Colonic mucosa (tissue), 4 donors: ENCODE data around the gene C2orf49. TPM values are rescaled to one million over a fixed set of nuclear protein-coding genes. Genes with fewer than 3 reads are reported as not detected.

Source experiments
- DNase-seq: peaks from one replicate; pipeline ENCODE4 v3.0.0-alpha.2; 2020
- H3K27ac ChIP-seq: fragments of 200-600 bp; one replicate; pipeline ENCODE4 v1.8.0; 2021
- H3K27me3 ChIP-seq: fragments of 200-600 bp; one replicate; pipeline ENCODE4 v1.8.0; 2021
- H3K36me3 ChIP-seq: fragments of 200-600 bp; one replicate; pipeline ENCODE4 v1.8.0; 2021
- H3K4me1 ChIP-seq: fragments of 200-600 bp; one replicate; pipeline ENCODE4 v1.8.0; 2021; ENCODE audit warnings: mild to moderate bottlenecking
- H3K4me3 ChIP-seq: fragments of 200-600 bp; one replicate; pipeline ENCODE4 v1.8.0; 2021
- H3K9ac ChIP-seq, 2 donors: one replicate each; pipeline ENCODE4 v1.7.0; 2013; ENCODE audit warnings: control low read depth in 2 of 2, low read depth in 2 of 2, low read length in 2 of 2
- H3K9me3 ChIP-seq: fragments of 200-600 bp; one replicate; pipeline ENCODE4 v1.8.0; 2021
- CTCF ChIP-seq: fragments of 200-600 bp; IDR thresholded peaks from one replicate; pipeline ENCODE4 v1.8.0; 2022; ENCODE audit warnings: antibody characterized with exemption, mild to moderate bottlenecking
- intact Hi-C: fragments of 100-400 bp; cut with DNase I; formaldehyde crosslinking; loops from one replicate; pipeline ENCODE4 v1.14.1; 2022
- total RNA-seq, 2 donors: library from RNA; stranded (reverse); fragmentation: NEBNext Ultra II Directional in 1 of 2; extraction: Animal tissue kit (Norgen Biotek cat#: 25700) in 1 of 2; gene quantifications; one replicate each; pipeline ENCODE4 v1.2.1, GENCODE V29; 2021
- donor health status: healthy.
- donor health status: DM: no; HTN: no; CAD: no.
- donor health status: DM: no; HTN: no; CAD: no.

Gene C2orf49
- total RNA-seq, 2 donors from 2014 or later, result 11.9 to 17.4 TPM

GRCh38 chr2:105338020-105338385 is 663 bp downstream of the C2orf49 start:
- no peak for DNase-seq
- H3K9ac ChIP-seq, result peak overlapping the region; percentile 68 to 92
- H3K4me3 ChIP-seq, result peak overlapping the region; percentile 80
- peak overlapping the region; percentile 77 for H3K27ac ChIP-seq
- no peaks in the 10 kb centered on the region for H3K9me3 ChIP-seq
- H3K4me1 ChIP-seq, result peaks cover 10% of the 10 kb centered on the region
- no peak for TF ChIP-seq CTCF
- no peaks in the 10 kb centered on the region for H3K36me3 ChIP-seq
- no peaks in the 10 kb centered on the region for H3K27me3 ChIP-seq
- intact Hi-C loops, result no loop called here

GRCh38 chr2:105339414-105339813 is 2.1 kb downstream of the C2orf49 start:
- Histone ChIP-seq H3K4me1 (peaks cover 10% of the 10 kb centered on the region), H3K36me3 (no peaks in the 10 kb centered on the region), H3K27ac (no peak overlapping the region), H3K27me3 (no peaks in the 10 kb centered on the region), H3K9ac (no peak overlapping the region), H3K9me3 (no peaks in the 10 kb centered on the region), H3K4me3 (no peak overlapping the region)
- TF ChIP-seq CTCF, result no peak
- DNase-seq, result no peak
- intact Hi-C loops, result no loop called here

- no peaks in the 10 kb centered on the region for H3K4me1 ChIP-seq
- H3K27me3 ChIP-seq, result no peaks in the 10 kb centered on the region
- H3K9me3 ChIP-seq, result no peaks in the 10 kb centered on the region
- H3K36me3 ChIP-seq, result peaks cover 4% of the 10 kb centered on the region
- peak; percentile 37 for TF ChIP-seq CTCF
- no peak overlapping the region for H3K9ac ChIP-seq
- no peak for DNase-seq
- no peak overlapping the region for H3K27ac ChIP-seq
- H3K4me3 ChIP-seq, result no peak overlapping the region
- intact Hi-C loops, result loop anchor here (5.0 kb wide), 1 partner anchor 177 kb away; no protein-coding TSS in a partner anchor
These were observed 7.5 kb downstream of the C2orf49 start for GRCh38 chr2:105344704-105345345.

GRCh38 chr2:105357122-105357521 is 19.8 kb downstream of the C2orf49 start:
- intact Hi-C loops, result no loop called here
- Histone ChIP-seq H3K4me3 (no peak overlapping the region), H3K36me3 (peaks cover 17% of the 10 kb centered on the region), H3K27me3 (no peaks in the 10 kb centered on the region), H3K9me3 (no peaks in the 10 kb centered on the region), H3K27ac (no peak overlapping the region), H3K9ac (no peak overlapping the region), H3K4me1 (no peaks in the 10 kb centered on the region)
- no peak for DNase-seq
- no peak for TF ChIP-seq CTCF

GRCh38 chr2:105358593-105358992 is 21.3 kb downstream of the C2orf49 start:
- Histone ChIP-seq H3K27ac (no peak overlapping the region), H3K9me3 (no peaks in the 10 kb centered on the region), H3K4me1 (no peaks in the 10 kb centered on the region), H3K36me3 (peaks cover 25% of the 10 kb centered on the region), H3K27me3 (no peaks in the 10 kb centered on the region), H3K9ac (no peak overlapping the region), H3K4me3 (no peak overlapping the region)
- DNase-seq, result no peak
- TF ChIP-seq CTCF, result no peak
- intact Hi-C loops, result no loop called here
